WI38 (cell line): ENCODE results near the gene STIM1.

ENCODE experiments used
- H3K4me3 ChIP-seq: 2 replicates; pipeline ENCODE4 v1.5.1; 2011; ENCODE audit warnings: low read depth, mild to moderate bottlenecking, control low read depth, low read length
- TF ChIP-seq, protein P1 (sequence below): IDR thresholded peaks from 2 replicates; pipeline ENCODE4 v1.5.1; 2012; ENCODE audit warnings: low read depth, mild to moderate bottlenecking, control low read depth, low read length

The STIM1 gene

DNA sequence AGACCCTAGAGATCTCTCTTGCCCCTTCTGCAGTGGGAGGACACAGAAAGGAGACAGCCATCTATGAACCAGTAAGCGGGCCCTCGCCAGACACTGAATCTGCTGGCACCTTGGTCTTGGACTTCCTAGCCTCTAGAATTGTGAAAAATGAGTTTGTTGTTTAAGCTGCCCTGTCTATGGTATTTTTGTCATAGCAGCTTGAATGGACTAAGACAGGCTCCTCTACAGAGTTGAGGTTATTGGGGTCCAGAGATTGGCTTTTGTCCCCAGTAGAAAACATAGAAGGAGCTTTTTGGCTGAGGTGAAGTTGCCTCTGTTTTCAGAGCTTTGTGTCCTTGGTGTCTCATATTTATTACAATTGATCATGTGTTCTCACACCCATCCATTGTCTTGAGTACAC is 77.2 kb downstream of the STIM1 start:
- TF ChIP-seq, protein P1, sequence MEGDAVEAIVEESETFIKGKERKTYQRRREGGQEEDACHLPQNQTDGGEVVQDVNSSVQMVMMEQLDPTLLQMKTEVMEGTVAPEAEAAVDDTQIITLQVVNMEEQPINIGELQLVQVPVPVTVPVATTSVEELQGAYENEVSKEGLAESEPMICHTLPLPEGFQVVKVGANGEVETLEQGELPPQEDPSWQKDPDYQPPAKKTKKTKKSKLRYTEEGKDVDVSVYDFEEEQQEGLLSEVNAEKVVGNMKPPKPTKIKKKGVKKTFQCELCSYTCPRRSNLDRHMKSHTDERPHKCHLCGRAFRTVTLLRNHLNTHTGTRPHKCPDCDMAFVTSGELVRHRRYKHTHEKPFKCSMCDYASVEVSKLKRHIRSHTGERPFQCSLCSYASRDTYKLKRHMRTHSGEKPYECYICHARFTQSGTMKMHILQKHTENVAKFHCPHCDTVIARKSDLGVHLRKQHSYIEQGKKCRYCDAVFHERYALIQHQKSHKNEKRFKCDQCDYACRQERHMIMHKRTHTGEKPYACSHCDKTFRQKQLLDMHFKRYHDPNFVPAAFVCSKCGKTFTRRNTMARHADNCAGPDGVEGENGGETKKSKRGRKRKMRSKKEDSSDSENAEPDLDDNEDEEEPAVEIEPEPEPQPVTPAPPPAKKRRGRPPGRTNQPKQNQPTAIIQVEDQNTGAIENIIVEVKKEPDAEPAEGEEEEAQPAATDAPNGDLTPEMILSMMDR: no peak
- no peak overlapping the region for H3K4me3 ChIP-seq

DNA sequence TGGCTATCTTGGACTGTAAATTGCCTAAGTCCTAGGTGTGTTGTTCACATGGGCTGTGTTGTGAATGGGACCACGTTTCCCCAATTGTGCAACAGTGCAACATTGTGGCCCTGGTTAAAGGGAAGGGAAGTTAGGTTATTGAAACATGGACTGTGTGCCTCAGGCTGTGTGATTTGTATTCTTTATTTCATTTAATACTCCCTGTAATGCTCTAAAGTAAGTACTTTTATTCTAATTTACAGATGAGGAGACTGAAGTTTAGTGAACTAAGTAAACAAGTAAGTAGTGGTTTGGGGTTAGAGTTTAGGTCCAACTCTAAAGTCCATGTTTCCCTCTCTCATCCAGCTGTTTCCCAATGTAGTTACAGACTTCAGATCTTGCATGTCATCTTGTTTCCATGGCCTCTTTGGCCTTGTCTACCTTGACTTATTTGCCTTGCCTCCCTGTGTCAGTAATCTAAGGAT is 77.7 kb downstream of the STIM1 start:
- H3K4me3 ChIP-seq: no peak overlapping the region
- TF ChIP-seq, protein P1: no peak

DNA sequence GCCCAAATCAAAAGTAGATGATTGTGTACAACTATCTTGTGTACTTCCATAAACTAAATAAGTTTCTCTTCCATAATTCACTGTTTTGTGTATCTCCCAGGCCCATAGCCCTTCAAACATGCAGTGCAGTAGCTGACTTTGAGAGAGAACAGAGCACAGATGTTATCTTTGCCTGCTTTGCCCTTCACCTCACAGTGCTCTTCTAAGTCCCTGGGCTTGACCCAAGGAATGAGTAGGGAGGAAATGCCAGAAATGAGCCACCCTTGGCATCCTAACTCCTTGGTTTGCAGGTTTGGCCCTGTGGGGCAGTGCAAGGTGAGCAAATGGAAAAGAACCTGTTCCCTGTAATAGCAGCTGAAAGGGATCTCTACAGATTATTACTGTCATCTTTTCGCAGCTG is 79.2 kb downstream of the STIM1 start:
- H3K4me3 ChIP-seq: no peak overlapping the region
- TF ChIP-seq, protein P1: no peak

DNA sequence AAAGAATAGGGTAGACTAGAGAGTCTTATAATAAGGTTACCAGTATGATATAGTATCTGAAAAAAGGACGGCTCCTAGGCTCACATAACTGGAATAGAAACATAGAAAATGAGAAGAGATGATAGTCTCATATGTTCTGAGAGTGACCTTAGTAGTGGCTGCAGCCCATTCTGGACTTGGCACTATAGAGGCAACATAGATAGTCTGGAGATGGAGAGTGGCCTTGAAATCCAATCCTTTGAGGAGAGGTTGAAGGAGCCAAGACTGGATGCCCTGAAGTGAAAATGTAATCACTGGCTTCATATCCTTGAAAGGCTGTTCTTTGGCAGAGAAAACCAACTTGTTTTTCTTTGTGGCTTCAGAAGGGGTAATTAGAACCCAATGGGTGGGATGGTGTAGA is 81.1 kb downstream of the STIM1 start:
- TF ChIP-seq, protein P1: no peak
- no peak overlapping the region for H3K4me3 ChIP-seq

DNA sequence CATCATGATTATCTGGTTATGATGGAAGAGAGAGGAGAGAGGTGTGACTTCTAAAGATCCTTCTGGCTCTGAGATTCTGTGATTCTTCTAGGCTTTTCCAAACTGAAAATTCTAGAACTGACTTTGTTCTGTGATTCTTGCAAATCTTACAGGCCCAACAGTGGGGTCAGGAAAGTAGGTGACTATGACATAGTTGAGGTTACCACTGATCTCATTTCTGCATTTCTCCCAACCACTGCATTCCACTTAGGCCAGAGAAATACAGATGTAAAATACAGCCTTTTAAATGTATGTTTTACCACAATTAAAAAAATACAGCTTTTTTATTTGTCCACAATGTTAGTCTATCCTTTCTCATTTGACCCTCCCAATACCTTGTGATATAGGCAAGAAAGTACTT is 83.7 kb downstream of the STIM1 start:
- TF ChIP-seq, protein P1: no peak

DNA sequence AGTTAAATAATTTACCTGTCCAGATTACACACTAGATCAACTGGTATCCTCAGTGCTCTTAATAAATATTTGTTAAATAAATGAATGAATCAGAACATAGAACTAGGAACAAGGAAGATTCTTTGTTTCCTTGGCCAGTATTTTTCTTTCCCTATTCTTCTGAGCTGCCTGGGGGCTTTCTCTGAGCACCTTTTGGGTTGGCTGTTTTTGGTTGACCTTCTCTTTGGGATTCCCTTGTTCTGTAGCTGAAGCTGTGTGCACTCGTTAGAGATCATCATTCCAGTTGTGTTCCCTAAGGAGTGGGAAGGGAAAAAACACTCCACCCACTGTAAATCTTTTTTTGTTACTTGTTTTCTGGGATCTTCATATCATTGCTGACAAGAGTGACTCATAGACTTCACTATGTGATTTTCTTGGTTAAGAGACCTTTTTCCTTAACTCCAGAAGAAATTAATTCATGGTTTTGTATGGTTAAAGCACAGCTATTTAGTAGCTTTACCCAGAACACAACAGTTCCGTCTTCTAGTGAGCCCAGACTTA is 84.3 kb downstream of the STIM1 start:
- TF ChIP-seq, protein P1: no peak

More for the DNA sequence above, 83.7 kb downstream of the STIM1 start:
- no peak overlapping the region for H3K4me3 ChIP-seq

DNA sequence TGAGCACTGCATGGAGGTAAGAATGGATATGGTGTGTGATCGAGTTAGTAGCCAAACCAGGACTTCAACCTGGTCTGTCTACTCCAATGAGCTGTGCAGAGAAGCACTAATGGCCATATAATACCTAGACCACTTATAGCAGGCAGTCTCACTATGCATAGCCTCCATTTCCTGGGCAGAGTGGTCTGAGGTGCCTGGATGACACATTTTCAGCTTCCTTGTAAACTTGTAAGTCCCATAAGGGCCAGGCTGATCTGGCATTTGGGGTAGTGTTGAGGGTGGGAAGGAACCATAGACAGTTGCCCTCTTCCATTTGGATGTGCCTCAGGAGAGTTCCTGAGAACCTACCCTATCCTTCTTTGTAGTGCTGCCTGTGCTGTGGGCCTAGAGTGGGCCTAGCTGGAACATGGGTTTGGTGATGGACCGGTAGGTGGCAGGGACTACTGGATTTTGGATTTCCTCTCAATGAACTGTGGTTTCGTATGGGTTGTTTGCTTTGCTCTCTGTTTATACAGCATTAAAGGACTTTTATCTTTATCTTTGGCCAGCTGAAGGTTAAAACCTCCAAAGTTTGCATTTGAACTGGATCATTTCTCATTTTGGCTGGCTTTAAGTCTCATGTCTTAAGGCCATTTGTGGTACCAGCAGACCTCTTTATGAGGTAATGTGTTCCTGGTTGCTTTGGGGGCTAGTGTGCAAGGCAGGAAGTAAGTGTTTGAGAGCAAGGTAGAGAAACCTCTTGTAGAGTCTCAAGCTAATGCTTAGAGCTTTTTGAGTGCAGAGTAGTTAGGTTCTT is 86.9 kb downstream of the STIM1 start:
- TF ChIP-seq, protein P1: no peak
- H3K4me3 ChIP-seq: no peak overlapping the region

More for the DNA sequence above, 84.3 kb downstream of the STIM1 start:
- no peak overlapping the region for H3K4me3 ChIP-seq
